Stomach (tissue), 9 donors: Measurements from ENCODE around the gene MTMR1. TPM values are rescaled to one million over a fixed set of nuclear protein-coding genes. Genes with fewer than 3 reads are reported as not detected.

ENCODE experiments used
- DNase-seq, 2 donors: peaks; one replicate each; pipeline versions ENCODE4 v3.0.0 to v3.0.0-alpha.2; 2013 to 2019
- H3K27ac ChIP-seq, 5 donors: fragments of 200-600 bp in 4 of 5; sonication (generic) in 4 of 5; one replicate each; pipeline ENCODE4 v1.5.1; 2013 to 2019; ENCODE audit warnings: mild to moderate bottlenecking in 1 of 5, moderate library complexity in 1 of 5
- H3K27me3 ChIP-seq, 3 donors: fragments of 200-600 bp; sonication (generic); one replicate each; pipeline ENCODE4 v1.5.1; 2017 to 2019; ENCODE audit warnings: mixed run types in 1 of 3
- H3K36me3 ChIP-seq, 4 donors: fragments of 200-600 bp; sonication (generic); 1 replicate in 3 of 4; 2 replicates in 1 of 4; pipeline ENCODE4 v1.5.1; 2016 to 2019
- H3K4me1 ChIP-seq, 4 donors: fragments of 200-600 bp; sonication (generic); one replicate each; pipeline ENCODE4 v1.5.1; 2016 to 2019
- H3K4me3 ChIP-seq, 4 donors: fragments of 200-600 bp; sonication (generic) in 3 of 4; one replicate each; pipeline ENCODE4 v1.5.1; 2016 to 2019; ENCODE audit warnings: mild to moderate bottlenecking in 1 of 4
- H3K9me3 ChIP-seq, 4 donors: fragments of 200-600 bp; sonication (generic); one replicate each; pipeline ENCODE4 v1.5.1; 2016 to 2019
- EP300 ChIP-seq: sonication (generic); formaldehyde crosslinking; IDR thresholded peaks from one replicate; pipeline ENCODE4 v1.6.1; 2017; ENCODE audit warnings: antibody characterized with exemption
- POLR2A ChIP-seq, 4 donors: fragments of 450-650 bp; IDR thresholded peaks; one replicate each; pipeline ENCODE4 v1.6.1; 2016; ENCODE audit warnings: antibody characterized with exemption in 4 of 4, control low read depth in 2 of 4, mild to moderate bottlenecking in 1 of 4, moderate library complexity in 1 of 4
- POLR2AphosphoS5 ChIP-seq, 3 donors: sonication (generic); formaldehyde crosslinking; IDR thresholded peaks; one replicate each; pipeline ENCODE4 v1.6.1; 2016; ENCODE audit warnings: antibody characterized with exemption in 3 of 3
- WGBS, 5 donors: extraction: QIAGEN DNeasy Blood & Tissue Kit in 3 of 5; methylation state at CpG; one replicate each; pipeline versions ENCODE4 v1.1.5 to v1.1.7; 2013 to 2018; 5-methylcytosine and 5-hydroxymethylcytosine counted together
- intact Hi-C: fragments of 100-400 bp; cut with DNase I; formaldehyde crosslinking; loops from one replicate; pipeline ENCODE4 v1.15.1; 2023; ENCODE audit warnings: low total_unique reads
- polyA plus RNA-seq, 3 donors: library from polyadenylated mRNA; stranded (reverse); fragments of 200-250 nt; gene quantifications; one replicate each; pipeline ENCODE4 v1.2.3, GENCODE V29; 2013
- total RNA-seq, 5 donors: library from RNA; depleted of rRNA; stranded (reverse); fragments of >200 nt; gene quantifications; one replicate each; pipeline versions ENCODE4 v1.1.0 to v1.2.3, GENCODE V29; 2014 to 2016
- TF ChIP-seq, protein P1 (sequence below), 7 experiments: fragments of 450-650 bp in 4 of 7; fragments of 200-600 bp in 3 of 7; sonication (generic) in 3 of 7; IDR thresholded peaks; one replicate each; pipeline ENCODE4 v1.5.1; 2016 to 2019; ENCODE audit warnings: antibody characterized with exemption in 7 of 7, control low read depth in 2 of 7, mild to moderate bottlenecking in 1 of 7
- donor health status: healthy with polysubstance abuse.
- donor health status: Bipolar disorder and iron deficiency.
- donor health status: healthy.

The MTMR1 gene
- total and polyA plus RNA-seq, 8 donors, result 4.7 to 36.4 (median 8.0) TPM

DNA sequence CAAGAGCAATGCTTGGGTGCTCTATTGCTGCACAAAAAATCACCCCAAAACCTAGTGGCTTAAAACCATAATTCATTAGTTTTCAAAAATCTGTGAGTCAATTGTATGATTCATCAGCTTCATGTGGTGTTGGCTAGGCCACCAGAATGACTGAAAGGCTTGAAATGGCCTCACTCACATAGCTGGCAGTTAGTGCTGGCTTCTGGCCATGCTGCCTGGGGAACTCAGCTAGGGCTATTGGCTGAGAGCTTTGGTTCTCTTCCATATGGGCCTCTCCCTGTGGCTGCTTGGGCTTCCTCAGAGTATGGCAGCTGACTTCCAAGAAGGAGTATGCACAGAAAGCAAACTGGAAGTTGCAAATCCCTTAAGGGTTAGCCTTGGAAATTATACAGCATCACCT, 3.1 kb upstream of the MTMR1 start:
- H3K9me3 ChIP-seq, result peaks cover 0 to 11% (median 2%) of the 10 kb centered on the region in 4 donors
- no peaks in the 10 kb centered on the region for H3K36me3 ChIP-seq
- DNase-seq, result no peak
- intact Hi-C loops, result no loop called here
- no peaks in the 10 kb centered on the region for H3K27me3 ChIP-seq
- H3K4me1 ChIP-seq, result peaks cover 0 to 18% (median 7%) of the 10 kb centered on the region in 4 donors
- TF ChIP-seq, protein P1, sequence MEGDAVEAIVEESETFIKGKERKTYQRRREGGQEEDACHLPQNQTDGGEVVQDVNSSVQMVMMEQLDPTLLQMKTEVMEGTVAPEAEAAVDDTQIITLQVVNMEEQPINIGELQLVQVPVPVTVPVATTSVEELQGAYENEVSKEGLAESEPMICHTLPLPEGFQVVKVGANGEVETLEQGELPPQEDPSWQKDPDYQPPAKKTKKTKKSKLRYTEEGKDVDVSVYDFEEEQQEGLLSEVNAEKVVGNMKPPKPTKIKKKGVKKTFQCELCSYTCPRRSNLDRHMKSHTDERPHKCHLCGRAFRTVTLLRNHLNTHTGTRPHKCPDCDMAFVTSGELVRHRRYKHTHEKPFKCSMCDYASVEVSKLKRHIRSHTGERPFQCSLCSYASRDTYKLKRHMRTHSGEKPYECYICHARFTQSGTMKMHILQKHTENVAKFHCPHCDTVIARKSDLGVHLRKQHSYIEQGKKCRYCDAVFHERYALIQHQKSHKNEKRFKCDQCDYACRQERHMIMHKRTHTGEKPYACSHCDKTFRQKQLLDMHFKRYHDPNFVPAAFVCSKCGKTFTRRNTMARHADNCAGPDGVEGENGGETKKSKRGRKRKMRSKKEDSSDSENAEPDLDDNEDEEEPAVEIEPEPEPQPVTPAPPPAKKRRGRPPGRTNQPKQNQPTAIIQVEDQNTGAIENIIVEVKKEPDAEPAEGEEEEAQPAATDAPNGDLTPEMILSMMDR (IDR thresholded peaks at IDR 0.05), result no peak
- TF ChIP-seq POLR2A (IDR thresholded peaks at IDR 0.05) (no peak), EP300 (no peak), POLR2AphosphoS5 (IDR thresholded peaks at IDR 0.05) (no peak)
- no peak overlapping the region for H3K4me3 ChIP-seq
- H3K27ac ChIP-seq, result no peak overlapping the region

DNA sequence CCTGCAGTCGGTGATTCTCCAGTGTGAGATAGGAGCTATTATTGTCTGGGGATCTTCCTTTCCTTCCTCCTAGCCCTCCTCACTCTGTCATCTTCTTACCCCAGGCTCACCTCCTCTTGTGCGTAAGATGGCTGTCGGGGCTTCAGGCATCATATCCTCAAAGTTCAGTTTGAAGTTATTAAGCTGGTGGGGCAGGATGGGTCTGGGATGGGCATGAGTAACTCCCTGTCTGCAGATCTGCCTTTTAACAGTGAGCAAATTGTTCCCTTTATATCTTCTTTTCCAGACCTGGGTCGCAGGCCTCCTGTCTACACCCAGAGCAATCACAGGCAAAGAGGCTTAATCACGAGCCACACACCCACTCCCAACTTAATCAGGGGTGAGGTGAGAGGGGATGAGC, 900 bp upstream of the MTMR1 start:
- H3K27ac ChIP-seq, result peak overlapping the region in 4 of 5 donors; percentile 65 to 90 (median 78)
- no peaks in the 10 kb centered on the region for H3K36me3 ChIP-seq
- H3K27me3 ChIP-seq, result no peaks in the 10 kb centered on the region
- H3K9me3 ChIP-seq, result peaks cover 0 to 11% (median 2%) of the 10 kb centered on the region in 4 donors
- H3K4me3 ChIP-seq, result peak overlapping the region; percentile 50 to 56 (median 56)
- TF ChIP-seq POLR2AphosphoS5 (IDR thresholded peaks at IDR 0.05), result no peak
- TF ChIP-seq EP300, result no peak
- TF ChIP-seq POLR2A (IDR thresholded peaks at IDR 0.05), result no peak
- TF ChIP-seq, protein P1 (IDR thresholded peaks at IDR 0.05), result no peak
- intact Hi-C loops, result no loop called here
- peak in 1 of 2 donors; percentile 16 for DNase-seq
- WGBS, 5 donors, result 54 to 73% (median 56%) methylated on average over 5 of the region's 5 CpGs
- H3K4me1 ChIP-seq, result peaks cover 0 to 38% (median 8%) of the 10 kb centered on the region in 4 donors

DNA sequence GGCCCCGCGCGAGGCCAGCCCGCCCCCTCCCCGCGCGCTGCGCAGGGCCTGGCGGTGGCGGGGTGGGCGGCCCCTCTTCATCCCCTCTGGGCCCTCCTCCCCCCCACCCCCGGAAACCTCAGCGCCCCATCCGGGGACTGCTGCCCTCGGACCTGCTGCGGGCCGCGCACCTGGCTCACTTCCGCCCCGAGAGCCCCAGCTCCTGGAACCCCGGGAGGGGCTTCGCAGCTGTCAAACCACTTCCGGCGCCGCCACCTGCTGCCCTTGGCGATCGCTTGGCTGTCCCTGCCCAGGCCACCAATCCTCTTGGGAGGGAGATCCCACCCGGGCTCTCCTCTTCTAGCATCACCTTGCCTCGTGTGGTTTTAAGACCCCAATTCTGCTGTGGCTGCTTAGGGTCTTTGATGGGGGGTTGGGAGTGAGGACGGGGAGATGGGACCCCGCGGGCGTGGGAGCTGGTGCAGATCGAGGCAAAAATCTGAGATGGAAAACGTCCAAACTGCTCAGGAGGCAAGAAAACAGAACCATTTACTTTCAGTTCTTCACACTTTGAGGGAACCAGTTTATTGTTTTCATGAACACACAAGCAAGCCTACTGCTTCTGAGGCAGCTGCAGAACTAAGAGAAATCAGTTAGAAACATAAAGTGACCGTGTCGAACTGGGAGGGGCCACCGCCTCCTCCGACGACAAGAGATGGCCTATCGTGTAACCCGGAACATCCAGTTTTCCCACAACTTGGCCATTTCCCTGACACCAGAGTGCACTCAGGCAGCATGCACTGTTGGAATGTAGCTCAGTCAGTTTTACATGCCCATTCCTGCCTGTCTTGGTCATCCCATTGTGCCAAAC, 754 bp downstream of the MTMR1 start:
- peaks cover 0 to 11% (median 2%) of the 10 kb centered on the region in 4 donors for H3K9me3 ChIP-seq
- H3K4me1 ChIP-seq, result peaks cover 0 to 50% (median 8%) of the 10 kb centered on the region in 4 donors
- H3K4me3 ChIP-seq, result peak overlapping the region; percentile 50 to 56 (median 56)
- TF ChIP-seq, protein P1 (IDR thresholded peaks at IDR 0.05), result no peak
- TF ChIP-seq POLR2A (IDR thresholded peaks at IDR 0.05) (no peak), EP300 (no peak), POLR2AphosphoS5 (IDR thresholded peaks at IDR 0.05) (no peak)
- no peaks in the 10 kb centered on the region for H3K36me3 ChIP-seq
- 0 to 41% (median 9%) methylated on average over 14 to 35 of the region's 42 CpGs for WGBS, 5 donors
- peak overlapping the region; percentile 81 to 90 (median 86) for H3K27ac ChIP-seq
- DNase-seq, result peak; percentile 66 to 84
- H3K27me3 ChIP-seq, result no peaks in the 10 kb centered on the region
- intact Hi-C loops, result no loop called here

DNA sequence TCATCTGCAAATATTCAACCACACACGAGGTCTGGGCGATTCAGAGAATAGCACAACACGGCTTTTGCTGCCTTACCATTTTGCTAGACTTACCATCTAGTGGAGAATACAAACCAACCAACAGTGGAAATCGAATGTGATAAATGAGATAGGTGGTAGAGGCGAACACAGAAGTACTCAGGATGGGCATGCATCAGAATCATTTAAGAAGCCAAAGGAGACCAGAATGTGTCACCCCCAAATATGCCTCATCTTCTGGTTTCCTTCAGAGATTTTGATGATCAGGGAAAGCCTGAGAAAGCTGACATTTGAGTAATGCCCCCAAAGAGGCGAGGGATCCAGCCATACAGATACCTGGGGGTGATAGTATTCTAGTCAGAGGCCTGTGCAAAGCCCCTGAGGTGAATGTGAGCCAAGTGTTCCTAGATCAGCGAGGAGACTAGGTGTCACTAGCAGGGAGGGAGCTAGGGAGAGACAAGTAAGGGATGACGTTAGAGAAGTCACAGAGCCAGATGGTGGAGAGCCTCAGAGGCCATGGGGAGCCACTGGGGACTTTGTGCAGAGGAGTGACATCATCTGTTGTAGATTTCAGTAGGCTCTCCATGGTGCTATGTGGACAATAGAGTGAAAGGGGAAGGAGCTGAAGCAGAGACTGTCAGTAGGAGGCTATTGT, 1.7 kb downstream of the MTMR1 start:
- intact Hi-C loops, result no loop called here
- Histone ChIP-seq H3K4me3 (peak overlapping the region in 1 of 4 donors; percentile 56), H3K9me3 (peaks cover 0 to 5% (median 2%) of the 10 kb centered on the region in 4 donors), H3K27ac (peak overlapping the region in 4 of 5 donors; percentile 81 to 90 (median 86)), H3K27me3 (no peaks in the 10 kb centered on the region), H3K4me1 (peaks cover 0 to 50% (median 8%) of the 10 kb centered on the region in 4 donors), H3K36me3 (no peaks in the 10 kb centered on the region)
- TF ChIP-seq, protein P1 (IDR thresholded peaks at IDR 0.05), result no peak
- TF ChIP-seq POLR2A (IDR thresholded peaks at IDR 0.05) (no peak), EP300 (no peak), POLR2AphosphoS5 (IDR thresholded peaks at IDR 0.05) (no peak)
- DNase-seq, result peak in 1 of 2 donors; percentile 22
- WGBS, 5 donors, result 56 to 68% (median 60%) methylated on average over 8 of the region's 8 CpGs
